Ramos (cell line): Measurements from ENCODE around the gene ASCL5.
"Not testable (repeated sequence)": the region's sequence is repeated elsewhere in the genome, so short reads cannot be mapped to it uniquely, and the experiment has no call there.

Source experiments
- in situ Hi-C: fragments of 300-500 bp; cut with MboI; formaldehyde crosslinking; loops from one replicate; pipeline ENCODE4 v1.14.3; 2022; ENCODE audit warnings: low sequenced_read_pairs; ENCODE audit not compliant: unreplicated experiment

Gene ASCL5

GRCh38 chr1:201126832-201127754, at the start of gene ASCL5:
ASCL5 (minus strand) TSS chr1:201127184; CDS start chr1:201115372, 11,812 bp downstream.
- in situ Hi-C loops, result no loop called here

GRCh38 chr1:201175820-201176500, 49.0 kb upstream of the ASCL5 start:
- in situ Hi-C loops, result no loop called here

GRCh38 chr1:201173736-201174135, 46.8 kb upstream of the ASCL5 start:
- in situ Hi-C loops, result no loop called here

GRCh38 chr1:201172999-201173610, 46.1 kb upstream of the ASCL5 start:
- in situ Hi-C loops, result no loop called here

- in situ Hi-C loops, result no loop called here
Measured at GRCh38 chr1:201172326-201172725, 45.3 kb upstream of the ASCL5 start.

GRCh38 chr1:201171063-201172036, 44.4 kb upstream of the ASCL5 start:
- in situ Hi-C loops, result no loop called here

GRCh38 chr1:201170533-201171062, 43.6 kb upstream of the ASCL5 start:
- in situ Hi-C loops, result no loop called here

- in situ Hi-C loops, result no loop called here
Measured at GRCh38 chr1:201169971-201170532, 43.1 kb upstream of the ASCL5 start.

GRCh38 chr1:201169203-201169602, 42.2 kb upstream of the ASCL5 start:
- in situ Hi-C loops, result no loop called here

GRCh38 chr1:201167041-201167991, 40.3 kb upstream of the ASCL5 start:
- in situ Hi-C loops, result no loop called here

GRCh38 chr1:201164645-201165044, 37.7 kb upstream of the ASCL5 start:
- in situ Hi-C loops, result no loop called here

- in situ Hi-C loops, result no loop called here
Measured at GRCh38 chr1:201163707-201164106, 36.7 kb upstream of the ASCL5 start.

- in situ Hi-C loops, result not testable (repeated sequence)
Measured at GRCh38 chr1:201163036-201163435, 36.1 kb upstream of the ASCL5 start.

GRCh38 chr1:201157949-201158348, 31.0 kb upstream of the ASCL5 start:
- in situ Hi-C loops, result no loop called here

GRCh38 chr1:201156819-201157218, 29.8 kb upstream of the ASCL5 start:
- in situ Hi-C loops, result no loop called here

- in situ Hi-C loops, result no loop called here
Measured at GRCh38 chr1:201156346-201156745, 29.4 kb upstream of the ASCL5 start.

GRCh38 chr1:201155354-201155753, 28.4 kb upstream of the ASCL5 start:
- in situ Hi-C loops, result no loop called here
